ENCODE measurements around the gene IFITM2. TPM values are rescaled to one million over a fixed set of nuclear protein-coding genes. Genes with fewer than 3 reads are reported as not detected.
A peak's percentile ranks its signal among the peaks of the same experiment; 100 is the strongest.
"Not testable (repeated sequence)": the region's sequence is repeated elsewhere in the genome, so short reads cannot be mapped to it uniquely, and the experiment has no call there.

The IFITM2 gene
- total and polyA plus RNA-seq, 2 experiments from 2014 or later: 71.6 to 267 TPM

DNA sequence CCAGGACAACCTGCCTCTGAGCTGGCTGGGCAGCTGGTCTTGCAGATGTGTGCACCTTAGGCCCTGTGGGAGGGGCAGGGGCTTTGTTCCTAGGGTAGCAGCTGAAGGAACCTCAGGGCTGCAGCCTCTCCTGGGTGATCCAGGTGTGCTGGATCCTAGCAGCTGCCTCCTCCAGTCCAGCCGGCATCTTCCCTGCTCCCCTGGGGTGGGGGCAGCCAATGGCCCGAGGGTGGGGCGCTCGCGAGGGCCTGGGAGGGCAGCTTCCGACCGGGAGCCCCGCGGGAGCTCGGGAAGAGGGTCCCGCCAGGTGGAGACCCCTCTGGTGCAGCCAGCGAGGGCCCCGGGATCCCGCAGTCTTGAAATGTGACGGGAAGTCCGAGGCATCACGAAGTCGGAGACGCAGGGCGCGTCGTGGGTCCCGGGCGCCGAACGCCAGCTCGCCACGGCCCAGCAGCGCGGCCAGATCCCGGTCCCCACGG is 7.9 kb downstream of the IFITM2 start:
- Histone ChIP-seq H3K27me3 (peaks cover 22% of the 10 kb centered on the region), H3K9me3 (ENCODE audit: low read depth) (no peaks in the 10 kb centered on the region), H3K4me3 (no peak overlapping the region), H3K27ac (no peak overlapping the region), H3K4me1 (ENCODE audit: low read depth) (peaks cover 19% of the 10 kb centered on the region), H3K36me3 (no peaks in the 10 kb centered on the region)
- no peak for DNase-seq (ENCODE audit: low read depth in 1 of 2, low spot score in 1 of 2)
- TF ChIP-seq, protein P1, sequence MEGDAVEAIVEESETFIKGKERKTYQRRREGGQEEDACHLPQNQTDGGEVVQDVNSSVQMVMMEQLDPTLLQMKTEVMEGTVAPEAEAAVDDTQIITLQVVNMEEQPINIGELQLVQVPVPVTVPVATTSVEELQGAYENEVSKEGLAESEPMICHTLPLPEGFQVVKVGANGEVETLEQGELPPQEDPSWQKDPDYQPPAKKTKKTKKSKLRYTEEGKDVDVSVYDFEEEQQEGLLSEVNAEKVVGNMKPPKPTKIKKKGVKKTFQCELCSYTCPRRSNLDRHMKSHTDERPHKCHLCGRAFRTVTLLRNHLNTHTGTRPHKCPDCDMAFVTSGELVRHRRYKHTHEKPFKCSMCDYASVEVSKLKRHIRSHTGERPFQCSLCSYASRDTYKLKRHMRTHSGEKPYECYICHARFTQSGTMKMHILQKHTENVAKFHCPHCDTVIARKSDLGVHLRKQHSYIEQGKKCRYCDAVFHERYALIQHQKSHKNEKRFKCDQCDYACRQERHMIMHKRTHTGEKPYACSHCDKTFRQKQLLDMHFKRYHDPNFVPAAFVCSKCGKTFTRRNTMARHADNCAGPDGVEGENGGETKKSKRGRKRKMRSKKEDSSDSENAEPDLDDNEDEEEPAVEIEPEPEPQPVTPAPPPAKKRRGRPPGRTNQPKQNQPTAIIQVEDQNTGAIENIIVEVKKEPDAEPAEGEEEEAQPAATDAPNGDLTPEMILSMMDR (IDR thresholded peaks at IDR 0.05; ENCODE audit: low read depth, low read length): no peak

DNA sequence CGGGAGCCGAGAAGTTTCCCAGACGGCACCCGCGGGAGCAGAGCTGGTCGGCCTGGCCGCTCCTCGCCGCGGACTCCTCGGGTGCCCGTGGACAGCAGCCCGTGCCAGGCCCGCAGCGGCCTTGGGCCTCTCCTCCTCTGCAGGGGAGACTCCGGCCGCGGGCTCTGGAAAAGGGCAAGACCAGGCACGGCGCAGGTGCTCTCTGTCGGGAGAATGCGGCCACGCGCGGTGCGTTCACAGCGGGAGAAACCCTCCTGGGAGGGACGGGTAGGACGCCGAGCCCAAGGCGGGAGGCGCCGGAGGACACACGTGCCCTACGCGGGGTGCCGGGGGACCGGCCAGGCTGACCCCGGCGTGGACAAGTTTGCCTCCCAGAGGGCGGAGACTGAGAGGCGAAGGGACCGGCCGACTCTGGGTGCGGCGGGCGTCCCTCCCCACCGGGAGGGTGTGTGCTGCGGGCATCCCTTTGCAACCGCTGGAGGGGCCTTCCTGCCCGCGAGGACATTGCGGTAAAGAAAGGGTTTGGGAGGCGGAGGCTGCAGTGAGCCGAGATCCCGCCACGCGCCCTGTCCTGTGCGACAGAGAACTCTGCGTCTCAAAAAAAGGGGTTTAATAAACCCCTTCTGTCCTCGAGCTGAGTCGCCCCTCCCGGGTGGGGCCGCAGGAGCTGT is 8.6 kb downstream of the IFITM2 start:
- peaks cover 19% of the 10 kb centered on the region for H3K4me1 ChIP-seq (ENCODE audit: low read depth)
- H3K9me3 ChIP-seq (ENCODE audit: low read depth): no peaks in the 10 kb centered on the region
- no peak for DNase-seq (ENCODE audit: low read depth in 1 of 2, low spot score in 1 of 2)
- peaks cover 22% of the 10 kb centered on the region for H3K27me3 ChIP-seq
- no peaks in the 10 kb centered on the region for H3K36me3 ChIP-seq
- TF ChIP-seq, protein P1 (IDR thresholded peaks at IDR 0.05; ENCODE audit: low read depth, low read length): no peak
- no peak overlapping the region for H3K4me3 ChIP-seq
- no peak overlapping the region for H3K27ac ChIP-seq

DNA sequence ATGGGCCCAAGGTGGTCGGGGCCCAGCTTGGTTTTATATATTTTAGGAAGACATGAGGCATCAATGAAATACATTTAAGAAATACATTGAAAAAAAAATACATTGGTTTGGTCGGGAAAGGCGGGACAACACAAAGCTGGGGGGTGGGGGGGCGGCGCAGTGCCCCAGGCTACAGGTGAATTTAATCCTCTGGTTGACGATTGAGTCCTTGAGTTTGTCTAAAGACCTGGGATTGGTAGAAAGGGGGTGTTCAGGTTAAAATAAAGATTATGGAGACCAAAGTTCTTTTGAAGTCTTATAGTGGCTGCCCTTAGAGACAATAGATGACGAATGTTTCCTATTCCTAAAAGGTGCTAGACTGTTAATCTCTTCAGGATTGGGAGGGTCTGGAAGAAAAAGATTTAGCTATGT is 9.3 kb downstream of the IFITM2 start:
- no peak for DNase-seq (ENCODE audit: low read depth in 1 of 2, low spot score in 1 of 2)
- Histone ChIP-seq H3K4me1 (ENCODE audit: low read depth) (peaks cover 19% of the 10 kb centered on the region), H3K9me3 (ENCODE audit: low read depth) (no peaks in the 10 kb centered on the region), H3K27me3 (peaks cover 22% of the 10 kb centered on the region), H3K27ac (no peak overlapping the region), H3K4me3 (no peak overlapping the region), H3K36me3 (no peaks in the 10 kb centered on the region)
- TF ChIP-seq, protein P1 (IDR thresholded peaks at IDR 0.05; ENCODE audit: low read depth, low read length): no peak

DNA sequence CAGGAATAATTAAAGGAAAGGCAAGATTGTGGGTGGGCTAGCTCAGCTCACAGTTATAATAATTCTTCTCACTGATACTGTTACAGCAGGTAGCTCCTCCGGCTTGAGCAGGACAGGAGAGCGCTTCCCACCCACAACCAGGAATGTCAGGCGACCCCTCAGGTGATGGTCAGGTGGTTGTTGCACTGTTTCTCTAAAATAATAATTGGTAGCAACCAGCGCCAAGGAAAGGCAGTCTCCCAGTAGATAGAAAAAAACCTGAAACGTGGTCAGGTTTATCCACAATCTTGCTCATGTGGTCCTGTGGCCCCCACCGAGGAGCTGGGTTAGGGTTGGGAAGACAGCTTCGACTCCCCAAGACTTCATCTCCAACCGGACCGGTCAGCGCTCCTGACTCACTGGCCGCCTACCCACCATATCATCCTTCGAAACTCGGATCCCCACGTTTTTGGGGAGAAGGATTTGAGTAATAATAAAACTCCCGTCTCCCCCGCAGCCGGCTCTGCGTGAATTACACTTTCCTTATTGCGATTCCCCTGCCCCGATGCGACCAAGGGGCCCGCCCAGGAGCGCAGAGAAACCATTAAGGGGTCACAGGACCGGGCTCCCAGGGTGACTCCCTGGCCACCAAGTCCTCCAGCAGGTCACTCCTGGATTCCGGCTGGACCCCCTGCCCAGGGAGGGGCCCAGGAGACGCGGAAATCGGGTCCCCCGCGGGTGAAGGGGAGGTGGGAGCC is 10.2 kb downstream of the IFITM2 start:
- H3K4me1 ChIP-seq (ENCODE audit: low read depth): peaks cover 17% of the 10 kb centered on the region
- not testable (repeated sequence) for H3K9me3 ChIP-seq (ENCODE audit: low read depth); H3K36me3 ChIP-seq; H3K27ac ChIP-seq; DNase-seq (ENCODE audit: low read depth in 1 of 2, low spot score in 1 of 2)
- peaks cover 22% of the 10 kb centered on the region for H3K27me3 ChIP-seq
- peak overlapping the region; percentile 20 for H3K4me3 ChIP-seq

DNA sequence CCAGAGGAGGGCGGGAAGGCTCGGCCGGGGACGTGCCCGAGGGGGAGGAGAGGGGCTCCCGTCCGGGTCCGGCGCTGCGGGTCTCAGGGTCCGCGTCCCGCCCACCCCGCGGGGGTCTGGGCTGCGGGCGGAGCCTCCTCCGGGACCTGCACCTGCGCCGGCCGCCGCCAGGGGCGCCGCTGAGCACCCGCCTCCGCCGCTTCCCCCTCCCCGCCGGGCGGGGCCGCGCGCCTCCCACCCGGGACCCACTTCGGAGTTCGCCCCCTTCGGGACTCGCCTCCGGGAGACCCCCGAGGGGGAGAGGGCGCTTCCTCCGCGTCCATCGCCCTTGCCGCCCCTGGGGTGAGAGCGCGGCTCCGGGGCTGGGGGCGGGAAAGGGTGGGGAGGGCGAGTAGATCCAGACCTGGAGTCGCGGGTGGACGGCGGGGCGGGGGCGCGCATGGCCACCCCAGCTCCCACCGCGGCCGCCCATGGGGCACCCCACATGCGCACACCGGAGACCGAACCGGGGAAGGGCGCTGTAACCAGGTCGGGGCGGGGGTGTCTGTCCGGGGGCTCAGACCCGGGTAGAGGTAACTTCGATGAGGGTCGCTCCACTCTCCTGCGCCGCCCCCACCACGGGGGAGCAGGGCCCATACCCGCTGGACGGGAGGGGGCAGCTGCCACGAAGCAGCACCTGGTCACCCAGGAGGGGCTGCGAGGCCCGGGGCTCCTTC is 10.9 kb downstream of the IFITM2 start:
- not testable (repeated sequence) for H3K27ac ChIP-seq; H3K9me3 ChIP-seq (ENCODE audit: low read depth); H3K36me3 ChIP-seq; DNase-seq (ENCODE audit: low read depth in 1 of 2, low spot score in 1 of 2)
- peak overlapping the region; percentile 25 for H3K4me3 ChIP-seq
- H3K4me1 ChIP-seq (ENCODE audit: low read depth): peaks cover 10% of the 10 kb centered on the region
- peaks cover 22% of the 10 kb centered on the region for H3K27me3 ChIP-seq

DNA sequence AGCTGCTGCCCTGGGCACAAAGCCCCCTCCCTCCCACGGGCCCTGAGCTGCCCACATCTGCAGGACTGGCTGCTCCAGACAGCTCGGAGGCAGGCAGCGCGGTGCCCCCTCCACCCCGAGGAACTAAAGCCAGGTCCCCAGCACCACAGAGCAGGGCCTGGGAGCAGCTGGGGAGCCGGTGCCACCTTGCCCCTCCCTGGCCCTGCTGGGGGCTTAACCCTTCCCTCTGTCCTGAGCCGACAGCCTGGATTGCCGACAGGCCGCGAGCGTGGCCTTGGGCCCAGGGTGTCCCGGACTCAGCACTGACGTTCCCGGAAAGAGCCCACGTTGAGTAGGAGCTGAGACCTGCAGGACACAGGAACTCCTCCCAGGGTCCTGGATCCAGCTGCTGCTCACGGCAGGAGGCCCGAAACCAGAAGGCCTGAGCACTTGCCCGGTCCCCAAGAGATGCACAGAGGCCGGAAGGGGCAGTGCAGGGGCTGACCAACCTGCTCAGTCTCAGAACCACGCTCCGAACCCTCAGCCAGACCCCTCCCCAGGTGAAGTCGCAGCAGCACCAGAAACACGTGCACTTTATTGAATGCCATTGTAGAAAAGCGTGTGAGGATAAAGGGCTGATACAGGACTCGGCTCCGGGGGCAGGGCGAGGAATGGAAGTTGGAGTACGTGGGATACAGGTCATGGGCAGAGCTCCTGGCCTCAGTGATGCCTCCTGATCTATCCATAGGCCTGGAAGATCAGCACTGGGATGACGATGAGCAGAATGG is 11.7 kb downstream of the IFITM2 start:
- not testable (repeated sequence) for H3K9me3 ChIP-seq (ENCODE audit: low read depth); H3K36me3 ChIP-seq; H3K27ac ChIP-seq; DNase-seq (ENCODE audit: low read depth in 1 of 2, low spot score in 1 of 2); H3K4me1 ChIP-seq (ENCODE audit: low read depth)
- Histone ChIP-seq H3K4me3 (peak overlapping the region; percentile 25), H3K27me3 (peaks cover 22% of the 10 kb centered on the region)

DNA sequence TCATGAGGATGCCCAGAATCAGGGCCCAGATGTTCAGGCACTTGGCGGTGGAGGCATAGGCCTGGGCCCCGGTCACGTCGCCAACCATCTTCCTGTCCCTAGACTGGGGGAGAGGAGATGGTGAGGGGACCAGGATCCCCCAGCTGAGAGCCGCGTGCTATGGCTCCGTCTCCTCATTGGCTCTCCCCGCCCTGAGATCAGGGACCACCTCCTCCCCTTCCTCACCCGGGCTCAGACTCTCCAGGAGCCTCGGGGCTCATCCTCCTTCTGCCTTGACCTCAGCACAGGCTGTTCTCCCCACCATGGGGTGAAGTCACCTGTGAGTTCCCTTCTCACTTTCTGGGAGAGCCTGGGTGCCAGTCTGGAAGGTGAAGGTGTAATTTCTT is 12.3 kb downstream of the IFITM2 start:
- H3K36me3 ChIP-seq; DNase-seq (ENCODE audit: low read depth in 1 of 2, low spot score in 1 of 2); H3K9me3 ChIP-seq (ENCODE audit: low read depth): not testable (repeated sequence)
- Histone ChIP-seq H3K4me3 (peak overlapping the region; percentile 38), H3K4me1 (ENCODE audit: low read depth) (peaks cover 12% of the 10 kb centered on the region), H3K27ac (peak overlapping the region; percentile 86), H3K27me3 (peaks cover 22% of the 10 kb centered on the region)
